GM12872 (cell line): Measurements from ENCODE around the gene RCC2.

Source experiments
- CTCF ChIP-seq: IDR thresholded peaks from 3 replicates; pipeline ENCODE4 v1.5.1; 2011; ENCODE audit warnings: low read depth, mild to moderate bottlenecking, low read length, moderate library complexity; ENCODE audit not compliant: insufficient read depth

RCC2 gene

DNA sequence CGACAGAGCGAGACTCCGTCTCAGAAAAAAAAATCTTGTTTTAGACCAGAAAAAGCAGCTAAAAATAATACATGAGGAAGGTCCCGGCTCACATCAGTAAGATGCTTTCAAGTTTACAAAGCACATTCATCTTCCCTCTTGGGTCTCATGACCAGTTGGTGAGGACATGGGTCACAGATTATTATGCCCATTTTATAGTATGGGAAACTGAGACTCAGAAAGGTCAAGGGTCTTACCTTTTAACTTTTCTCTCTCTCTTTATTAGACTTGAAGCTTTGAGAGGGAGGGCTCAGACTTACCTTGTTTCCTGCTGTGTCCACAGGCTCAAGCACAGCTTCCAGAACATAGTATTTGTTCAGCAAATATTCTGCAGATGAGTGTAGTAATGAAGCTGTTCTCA, 13.2 kb upstream of the RCC2 start:
- no peak for TF ChIP-seq CTCF

- TF ChIP-seq CTCF = no peak
Observed at GRCh38 chr1:17451731-17452130, 12.3 kb upstream of the RCC2 start.

GRCh38 chr1:17447501-17447992, 8.1 kb upstream of the RCC2 start:
- TF ChIP-seq CTCF = no peak

GRCh38 chr1:17442841-17443240, 3.4 kb upstream of the RCC2 start:
- TF ChIP-seq CTCF = no peak

- no peak for TF ChIP-seq CTCF
Observed at GRCh38 chr1:17441993-17442357, 2.5 kb upstream of the RCC2 start.

DNA sequence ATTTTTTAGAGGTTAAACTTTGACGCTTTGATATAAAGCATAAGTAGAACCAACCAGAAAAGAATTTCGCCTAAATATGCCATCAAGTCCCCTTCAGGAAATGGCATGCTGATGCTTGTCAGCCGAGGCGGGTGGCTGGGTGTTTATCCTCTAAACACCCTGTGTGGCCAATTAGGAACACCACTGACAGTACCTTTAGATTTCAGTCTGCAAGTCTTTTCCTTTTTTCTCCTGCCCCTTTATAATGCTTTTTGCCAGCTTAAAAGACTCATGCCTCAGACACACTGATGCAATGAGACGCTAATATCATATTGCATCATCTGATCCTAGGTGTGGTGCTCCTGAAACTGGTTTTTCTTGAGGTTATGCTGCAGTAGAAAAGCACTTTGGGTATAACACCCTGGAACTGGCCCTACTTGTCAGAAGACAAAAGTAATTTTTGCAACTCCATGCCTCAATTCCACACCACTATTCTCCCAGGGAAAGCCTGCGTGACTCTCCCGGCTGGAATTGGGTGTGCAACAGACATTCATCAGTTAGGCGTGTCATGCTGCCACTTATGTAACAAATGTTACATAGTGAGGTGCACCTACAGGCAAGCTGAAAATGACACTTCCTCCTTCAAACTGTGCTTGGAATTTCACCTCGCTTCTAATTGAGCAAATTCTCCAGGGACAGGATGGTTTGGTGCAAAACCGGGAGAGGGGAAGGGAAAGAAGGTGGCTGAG, 2.0 kb upstream of the RCC2 start:
- no peak for TF ChIP-seq CTCF

DNA sequence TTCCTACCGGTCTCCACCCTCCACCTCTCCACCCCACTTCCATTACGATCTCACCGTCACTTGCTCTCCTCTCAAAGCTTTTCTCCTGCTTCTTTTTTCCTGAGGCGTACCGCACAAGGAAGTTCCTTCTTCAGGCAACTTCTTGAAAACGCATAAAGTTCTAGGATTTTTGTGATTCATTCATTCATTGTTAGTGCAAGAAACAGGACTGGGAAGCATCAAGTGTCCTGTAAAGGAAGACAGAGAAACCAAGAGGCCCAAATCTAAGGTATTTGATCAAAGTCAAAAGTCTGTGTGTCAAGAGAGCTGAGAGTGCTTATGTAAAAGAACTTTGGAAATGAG, 1.3 kb upstream of the RCC2 start:
- no peak for TF ChIP-seq CTCF
